HUES48 (cell line): ENCODE measurements around the gene HESX1.

Experiments used
- H3K27ac ChIP-seq: one replicate; pipeline ENCODE4 v1.7.0; 2013; ENCODE audit warnings: low read depth, low read length, inconsistent platforms
- H3K27me3 ChIP-seq: 2 replicates; pipeline ENCODE4 v1.6.1; 2013; ENCODE audit warnings: mild to moderate bottlenecking, low read length; ENCODE audit not compliant: control insufficient read depth, insufficient read depth
- H3K36me3 ChIP-seq: 2 replicates; pipeline ENCODE4 v1.6.1; 2013; ENCODE audit warnings: low read length; ENCODE audit not compliant: control insufficient read depth, insufficient read depth
- H3K4me1 ChIP-seq: 2 replicates; pipeline ENCODE4 v1.6.1; 2013; ENCODE audit warnings: mild to moderate bottlenecking, low read length; ENCODE audit not compliant: control insufficient read depth, insufficient read depth
- H3K4me3 ChIP-seq: 2 replicates; pipeline ENCODE4 v1.5.1; 2013; ENCODE audit warnings: mild to moderate bottlenecking, low read depth, low read length
- H3K9ac ChIP-seq: 2 replicates; pipeline ENCODE4 v1.6.1; 2013; ENCODE audit warnings: mild to moderate bottlenecking, low read depth, low read length, moderate library complexity
- H3K9me3 ChIP-seq: 2 replicates; pipeline ENCODE4 v1.6.1; 2013; ENCODE audit warnings: low read length; ENCODE audit not compliant: control insufficient read depth, insufficient read depth

The HESX1 gene

DNA sequence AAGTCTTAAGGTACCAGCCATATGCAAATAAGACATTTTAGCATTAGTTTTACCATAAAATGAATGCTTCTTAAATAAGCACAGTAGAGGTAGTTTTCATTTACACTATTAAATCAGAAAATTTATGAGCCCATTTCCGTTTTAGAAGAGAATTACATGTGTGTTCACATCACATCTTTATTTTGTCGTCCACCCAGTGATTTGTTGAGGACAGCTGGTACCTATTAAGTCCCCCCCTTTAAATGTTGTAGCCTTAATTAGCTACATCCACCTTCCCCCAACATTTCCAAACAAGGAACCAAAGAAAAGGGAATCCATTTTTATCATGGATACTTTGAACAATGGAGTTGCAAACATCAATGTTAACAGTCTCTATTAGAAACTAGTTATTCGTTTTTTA is 41.5 kb downstream of the HESX1 start:
- Histone ChIP-seq H3K27ac (peak overlapping the region; percentile 91), H3K4me3 (no peak overlapping the region), H3K36me3 (no peaks in the 10 kb centered on the region), H3K9ac (no peak overlapping the region), H3K4me1 (peaks cover 82% of the 10 kb centered on the region), H3K9me3 (no peaks in the 10 kb centered on the region), H3K27me3 (peaks cover 59% of the 10 kb centered on the region)

DNA sequence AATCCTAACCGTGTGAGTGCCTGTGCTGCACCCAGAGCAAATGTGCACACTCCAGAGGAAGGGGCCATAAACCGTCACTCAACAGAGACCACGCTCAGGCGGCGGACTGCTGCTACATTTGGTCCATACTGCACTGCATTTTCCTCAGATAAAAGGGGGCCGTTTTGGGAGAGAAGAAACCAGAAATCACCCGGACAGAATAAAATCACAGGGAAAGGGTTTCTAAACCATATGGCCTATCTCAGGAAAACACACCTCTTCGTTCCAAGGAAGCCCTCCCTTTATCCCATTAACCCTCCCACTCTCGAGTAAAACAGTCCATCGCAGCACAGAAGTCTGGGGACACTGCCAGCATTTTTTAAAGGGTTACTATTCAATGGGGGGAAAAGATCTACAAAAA is 42.2 kb downstream of the HESX1 start:
- peaks cover 82% of the 10 kb centered on the region for H3K4me1 ChIP-seq
- peak overlapping the region; percentile 91 for H3K27ac ChIP-seq

GRCh38 chr3:57155310-57155643 is 44.5 kb downstream of the HESX1 start:
- H3K9me3 ChIP-seq = no peaks in the 10 kb centered on the region
- H3K4me3 ChIP-seq = no peak overlapping the region
- no peak overlapping the region for H3K27ac ChIP-seq
- H3K4me1 ChIP-seq = peaks cover 80% of the 10 kb centered on the region
- H3K9ac ChIP-seq = no peak overlapping the region
- peaks cover 32% of the 10 kb centered on the region for H3K27me3 ChIP-seq
- no peaks in the 10 kb centered on the region for H3K36me3 ChIP-seq

More for the DNA sequence above, 42.2 kb downstream of the HESX1 start:
- H3K4me3 ChIP-seq = no peak overlapping the region
- no peaks in the 10 kb centered on the region for H3K36me3 ChIP-seq
- peaks cover 51% of the 10 kb centered on the region for H3K27me3 ChIP-seq
- H3K9me3 ChIP-seq = no peaks in the 10 kb centered on the region
- no peak overlapping the region for H3K9ac ChIP-seq

- peaks cover 29% of the 10 kb centered on the region for H3K27me3 ChIP-seq
- 0 out of 2 replicates have a peak, but pooled peaks cover under 1% of the 10 kb centered on the region for H3K36me3 ChIP-seq
- H3K9me3 ChIP-seq = no peaks in the 10 kb centered on the region
- peaks cover 74% of the 10 kb centered on the region for H3K4me1 ChIP-seq
- H3K9ac ChIP-seq = no peak overlapping the region
- no peak overlapping the region for H3K27ac ChIP-seq
- no peak overlapping the region for H3K4me3 ChIP-seq
Observed at GRCh38 chr3:57154470-57155309, 45.1 kb downstream of the HESX1 start.

DNA sequence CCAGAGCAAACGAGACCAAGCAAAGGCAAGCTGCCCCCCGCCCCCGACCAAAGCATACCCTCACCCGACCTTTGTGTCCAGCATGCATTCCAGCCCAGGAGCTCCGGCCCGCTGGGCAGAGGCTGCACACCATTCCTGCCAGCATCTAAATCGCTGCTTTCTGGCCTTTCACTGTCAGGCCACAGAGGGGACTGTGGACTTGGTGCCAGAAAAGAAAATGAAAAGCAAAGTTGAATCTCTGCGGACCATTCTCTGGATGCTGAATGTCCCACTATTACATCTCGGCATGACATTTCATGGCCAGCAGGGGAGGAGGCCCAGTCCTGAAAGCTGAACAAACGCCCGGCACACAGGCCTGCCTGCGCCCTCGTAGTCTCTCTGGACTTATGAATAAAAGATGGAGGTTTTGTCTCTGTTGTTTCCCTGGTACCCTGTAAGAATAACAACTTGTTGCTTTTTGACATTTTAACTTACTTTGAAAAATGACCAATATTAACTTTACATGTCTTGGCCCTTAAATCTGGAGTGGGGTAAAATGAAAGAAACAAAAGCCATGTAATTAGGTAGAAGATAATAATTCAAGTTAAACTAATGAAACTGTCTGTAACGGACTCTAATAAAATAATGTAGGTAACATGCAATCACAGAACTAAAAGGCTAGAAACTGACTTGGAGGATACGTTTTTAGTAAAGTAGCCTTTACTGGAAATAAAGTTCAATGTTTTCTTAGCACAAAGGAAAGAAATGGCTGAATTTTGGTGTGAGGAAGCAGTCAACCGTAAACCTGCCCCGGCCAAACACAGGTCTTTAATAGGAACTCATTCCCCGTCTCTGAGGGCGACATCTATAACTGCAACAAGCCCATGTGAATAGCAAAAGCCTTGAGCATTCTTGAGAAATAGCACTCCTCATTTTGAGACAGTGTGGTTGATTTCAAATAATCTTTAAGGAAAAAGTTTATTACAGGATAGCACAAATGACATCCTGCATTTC is 47.3 kb downstream of the HESX1 start:
- Histone ChIP-seq H3K36me3 (peaks cover 6% of the 10 kb centered on the region; the same call in 1 of the 2 replicates), H3K9me3 (no peaks in the 10 kb centered on the region), H3K9ac (no peak overlapping the region), H3K27me3 (peaks cover 14% of the 10 kb centered on the region), H3K4me3 (no peak overlapping the region), H3K27ac (peak overlapping the region; percentile 53), H3K4me1 (peaks cover 51% of the 10 kb centered on the region)

DNA sequence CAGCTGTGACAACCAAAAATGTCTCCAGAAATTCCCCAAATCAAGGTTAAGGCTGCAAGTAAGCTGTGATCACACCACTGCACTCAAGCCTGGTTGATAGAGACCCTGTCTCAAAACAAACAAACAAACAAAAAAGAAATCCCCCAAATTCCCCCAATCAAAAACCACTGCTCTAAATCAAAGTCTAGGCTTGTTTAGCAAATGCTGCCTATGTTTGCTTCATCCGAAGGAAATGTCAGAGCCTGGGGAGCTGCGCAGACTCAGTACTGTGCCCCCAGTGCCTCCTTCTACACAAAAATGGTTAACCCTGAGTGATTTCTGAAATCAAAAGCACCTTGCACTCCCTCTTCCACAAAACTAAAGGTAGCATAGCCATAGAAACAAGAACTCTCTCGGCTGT is 48.0 kb downstream of the HESX1 start:
- H3K9ac ChIP-seq = no peak overlapping the region
- H3K36me3 ChIP-seq = peaks cover 6% of the 10 kb centered on the region; the same call in 1 of the 2 replicates
- peak overlapping the region; percentile 53 for H3K27ac ChIP-seq
- peaks cover 7% of the 10 kb centered on the region for H3K27me3 ChIP-seq
- no peak overlapping the region for H3K4me3 ChIP-seq
- no peaks in the 10 kb centered on the region for H3K9me3 ChIP-seq
- H3K4me1 ChIP-seq = peaks cover 44% of the 10 kb centered on the region

GRCh38 chr3:57151021-57151449 is 48.7 kb downstream of the HESX1 start:
- Histone ChIP-seq H3K9ac (no peak overlapping the region), H3K4me3 (no peak overlapping the region), H3K27me3 (no peaks in the 10 kb centered on the region), H3K27ac (peak overlapping the region; percentile 23), H3K4me1 (peaks cover 44% of the 10 kb centered on the region), H3K9me3 (no peaks in the 10 kb centered on the region), H3K36me3 (peaks cover 6% of the 10 kb centered on the region; the same call in 1 of the 2 replicates)

- peaks cover 6% of the 10 kb centered on the region; the same call in 1 of the 2 replicates for H3K36me3 ChIP-seq
- no peak overlapping the region for H3K9ac ChIP-seq
- H3K27me3 ChIP-seq = no peaks in the 10 kb centered on the region
- H3K9me3 ChIP-seq = no peaks in the 10 kb centered on the region
- H3K4me1 ChIP-seq = peaks cover 41% of the 10 kb centered on the region
- no peak overlapping the region for H3K27ac ChIP-seq
- no peak overlapping the region for H3K4me3 ChIP-seq
Observed at GRCh38 chr3:57150113-57150581, 49.6 kb downstream of the HESX1 start.
